AG08396 (cell line): ENCODE measurements around the gene SLC25A40.
"Not testable (repeated sequence)": the region's sequence is repeated elsewhere in the genome, so short reads cannot be mapped to it uniquely, and the experiment has no call there.

ENCODE experiments used
- DNase-seq: peaks from one replicate; pipeline ENCODE4 v3.0.0; 2012; ENCODE audit warnings: low spot score, mixed read lengths

Gene SLC25A40

GRCh38 chr7:87876040-87876868 is at the start of gene SLC25A40, which contains the start of gene DBF4:
Gene SLC25A40 (minus strand): TSS chr7:87876360. CDS start chr7:87858727, 17,633 bp downstream.
Gene DBF4 (plus strand): TSS chr7:87876493. CDS start chr7:87876733, 240 bp downstream.
- peak; percentile 95 for DNase-seq

GRCh38 chr7:87922759-87923395 is 46.7 kb upstream of the SLC25A40 start:
- DNase-seq: not testable (repeated sequence)

- no peak for DNase-seq
Measured at GRCh38 chr7:87920578-87920977, 44.4 kb upstream of the SLC25A40 start.

GRCh38 chr7:87919875-87920274 is 43.7 kb upstream of the SLC25A40 start:
- no peak for DNase-seq

- no peak for DNase-seq
Measured at GRCh38 chr7:87918740-87919139, 42.6 kb upstream of the SLC25A40 start.

GRCh38 chr7:87912121-87912520 is 36.0 kb upstream of the SLC25A40 start:
- DNase-seq: no peak

- not testable (repeated sequence) for DNase-seq
Measured at GRCh38 chr7:87908814-87909213, 32.7 kb upstream of the SLC25A40 start.

- DNase-seq: not testable (repeated sequence)
Measured at GRCh38 chr7:87907136-87907906, 31.2 kb upstream of the SLC25A40 start.

GRCh38 chr7:87899255-87899654 is 23.1 kb upstream of the SLC25A40 start:
- DNase-seq: no peak

- no peak for DNase-seq
Measured at GRCh38 chr7:87895363-87895762, 19.2 kb upstream of the SLC25A40 start.

GRCh38 chr7:87886875-87887274 is 10.7 kb upstream of the SLC25A40 start:
- no peak for DNase-seq

GRCh38 chr7:87885018-87885417 is 8.9 kb upstream of the SLC25A40 start:
- no peak for DNase-seq

- no peak for DNase-seq
Measured at GRCh38 chr7:87882151-87882937, 6.2 kb upstream of the SLC25A40 start.

- DNase-seq: no peak
Measured at GRCh38 chr7:87878208-87878735, 2.1 kb upstream of the SLC25A40 start.

GRCh38 chr7:87877366-87878040 is 1.3 kb upstream of the SLC25A40 start:
- no peak for DNase-seq

- DNase-seq: peak; percentile 68
Measured at GRCh38 chr7:87876869-87877234, 692 bp upstream of the SLC25A40 start.

GRCh38 chr7:87875151-87876039 is 765 bp downstream of the SLC25A40 start:
- no peak for DNase-seq

GRCh38 chr7:87874066-87874465 is 2.1 kb downstream of the SLC25A40 start:
- DNase-seq: no peak

GRCh38 chr7:87873328-87873727 is 2.8 kb downstream of the SLC25A40 start:
- not testable (repeated sequence) for DNase-seq

GRCh38 chr7:87872346-87872745 is 3.8 kb downstream of the SLC25A40 start:
- no peak for DNase-seq
